ENCODE measurements around the gene ACOX2.

DNA sequence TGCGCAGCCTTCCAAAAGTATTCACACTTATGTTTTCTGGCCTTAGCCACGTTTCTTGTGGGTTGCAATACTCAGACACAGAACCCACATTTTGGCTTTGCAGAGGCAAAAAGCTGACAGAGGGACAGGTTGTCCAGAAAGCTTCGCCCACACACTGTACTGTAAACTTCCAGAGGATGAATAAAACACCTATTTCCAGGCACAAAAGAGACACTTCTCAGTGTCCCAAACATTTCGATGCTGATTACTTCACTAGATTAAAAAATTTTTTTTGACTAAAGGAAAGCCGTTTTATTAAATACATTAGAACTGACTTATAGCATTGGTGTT lies 73.1 kb downstream of the ACOX2 start:
- TF ChIP-seq, protein P1, sequence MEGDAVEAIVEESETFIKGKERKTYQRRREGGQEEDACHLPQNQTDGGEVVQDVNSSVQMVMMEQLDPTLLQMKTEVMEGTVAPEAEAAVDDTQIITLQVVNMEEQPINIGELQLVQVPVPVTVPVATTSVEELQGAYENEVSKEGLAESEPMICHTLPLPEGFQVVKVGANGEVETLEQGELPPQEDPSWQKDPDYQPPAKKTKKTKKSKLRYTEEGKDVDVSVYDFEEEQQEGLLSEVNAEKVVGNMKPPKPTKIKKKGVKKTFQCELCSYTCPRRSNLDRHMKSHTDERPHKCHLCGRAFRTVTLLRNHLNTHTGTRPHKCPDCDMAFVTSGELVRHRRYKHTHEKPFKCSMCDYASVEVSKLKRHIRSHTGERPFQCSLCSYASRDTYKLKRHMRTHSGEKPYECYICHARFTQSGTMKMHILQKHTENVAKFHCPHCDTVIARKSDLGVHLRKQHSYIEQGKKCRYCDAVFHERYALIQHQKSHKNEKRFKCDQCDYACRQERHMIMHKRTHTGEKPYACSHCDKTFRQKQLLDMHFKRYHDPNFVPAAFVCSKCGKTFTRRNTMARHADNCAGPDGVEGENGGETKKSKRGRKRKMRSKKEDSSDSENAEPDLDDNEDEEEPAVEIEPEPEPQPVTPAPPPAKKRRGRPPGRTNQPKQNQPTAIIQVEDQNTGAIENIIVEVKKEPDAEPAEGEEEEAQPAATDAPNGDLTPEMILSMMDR (IDR thresholded peaks at IDR 0.05; ENCODE audit: borderline replicate concordance, extremely low read depth, low read length, poor library complexity, severe bottlenecking) = no peak
- TF ChIP-seq EZH2 (IDR thresholded peaks at IDR 0.05; ENCODE audit: borderline replicate concordance, low read depth, low read length, severe bottlenecking) = no peak

All from DND-41 (cell line).